ENCODE data around the gene RGS10. TPM values are rescaled to one million over a fixed set of nuclear protein-coding genes. Genes with fewer than 3 reads are reported as not detected.

The RGS10 gene
- total RNA-seq, 1 experiment from 2014 or later, result 22.6 TPM

GRCh38 chr10:119501690-119502089, 40.8 kb downstream of the RGS10 start (continued):
- TF ChIP-seq STAT6 (CRISPR knock-in tag; conservative IDR thresholded peaks at IDR 0.05; ENCODE audit: low read depth) (no peak), EMX1 (CRISPR knock-in tag; IDR thresholded peaks at IDR 0.05) (no peak), ZNF281 (CRISPR knock-in tag; IDR thresholded peaks at IDR 0.05) (no peak), NR3C1 (CRISPR knock-in tag; conservative IDR thresholded peaks at IDR 0.05; ENCODE audit: low read depth) (no peak)

GRCh38 chr10:119500821-119501220, 41.7 kb downstream of the RGS10 start:
- ChIA-PET POLR2A (no interaction called here), CTCF (interaction anchor here (1.7 kb wide), 1 partner anchor 55 kb away, joined by 5 read pairs; no protein-coding TSS in a partner anchor)
- Mint-ChIP-seq H3K36me3 (no peaks in the 10 kb centered on the region), H3K4me3 (no peak overlapping the region), H3K4me1 (peaks cover 8% of the 10 kb centered on the region; the same call in 1 of the 2 replicates), H3K9me3 (no peaks in the 10 kb centered on the region), H3K27me3 (ENCODE audit: low read depth) (no peaks in the 10 kb centered on the region; the same call in 1 of the 2 replicates), H3K27ac (no peak overlapping the region)
- DNase-seq (ENCODE audit: low spot score) (no peak), ATAC-seq (no peak)
- TF ChIP-seq E2F4 (CRISPR knock-in tag; IDR thresholded peaks at IDR 0.05; ENCODE audit: borderline replicate concordance, low read depth) (no peak), ELF4 (CRISPR knock-in tag; IDR thresholded peaks at IDR 0.05; ENCODE audit: low read depth) (no peak), SP1 (CRISPR knock-in tag; conservative IDR thresholded peaks at IDR 0.05) (no peak), OVOL2 (CRISPR knock-in tag; IDR thresholded peaks at IDR 0.05; ENCODE audit: borderline replicate concordance) (no peak), ARID4B (CRISPR knock-in tag; IDR thresholded peaks at IDR 0.05; ENCODE audit: borderline replicate concordance) (no peak), FOXP4 (CRISPR knock-in tag; IDR thresholded peaks at IDR 0.05) (no peak), TP53 (CRISPR knock-in tag; IDR thresholded peaks at IDR 0.05) (no peak), USF2 (CRISPR knock-in tag; IDR thresholded peaks at IDR 0.05) (no peak), CBFB (CRISPR knock-in tag; IDR thresholded peaks at IDR 0.05; ENCODE audit: low read depth) (no peak), PRRX2 (CRISPR knock-in tag; IDR thresholded peaks at IDR 0.05) (no peak), NFATC4 (CRISPR knock-in tag; IDR thresholded peaks at IDR 0.05) (no peak), NFE2L1 (CRISPR knock-in tag; IDR thresholded peaks at IDR 0.05) (no peak), ZNF532 (CRISPR knock-in tag; IDR thresholded peaks at IDR 0.05; ENCODE audit: borderline replicate concordance) (no peak), ZNF121 (CRISPR knock-in tag; IDR thresholded peaks at IDR 0.05) (no peak)

All from WTC11 (cell line).